Mucosa of rectum (tissue), 2 donors: ENCODE results near the gene B4GALNT3.
"Not testable (repeated sequence)": the region's sequence is repeated elsewhere in the genome, so short reads cannot be mapped to it uniquely, and the experiment has no call there.

Source experiments
- H3K27ac ChIP-seq, 2 donors: one replicate each; pipeline ENCODE4 v1.7.0; 2013; ENCODE audit warnings: inconsistent platforms in 2 of 2, low read depth in 2 of 2, low read length in 2 of 2
- H3K27me3 ChIP-seq, 2 donors: one replicate each; pipeline ENCODE4 v1.7.0; 2013; ENCODE audit warnings: low read length in 2 of 2; ENCODE audit not compliant: control insufficient read depth in 2 of 2, insufficient read depth in 2 of 2
- H3K36me3 ChIP-seq, 2 donors: one replicate each; pipeline ENCODE4 v1.7.0; 2013; ENCODE audit warnings: low read length in 2 of 2; ENCODE audit not compliant: control insufficient read depth in 2 of 2, insufficient read depth in 2 of 2
- H3K4me1 ChIP-seq, 2 donors: one replicate each; pipeline ENCODE4 v1.7.0; 2013; ENCODE audit warnings: low read length in 2 of 2, mild to moderate bottlenecking in 1 of 2; ENCODE audit not compliant: control insufficient read depth in 2 of 2, insufficient read depth in 2 of 2
- H3K4me3 ChIP-seq, 2 donors: one replicate each; pipeline ENCODE4 v1.7.0; 2013; ENCODE audit warnings: low read length in 2 of 2
- H3K9ac ChIP-seq, 2 donors: one replicate each; pipeline ENCODE4 v1.7.0; 2013; ENCODE audit warnings: low read length in 2 of 2, low read depth in 1 of 2, mild to moderate bottlenecking in 1 of 2
- H3K9me3 ChIP-seq, 2 donors: one replicate each; pipeline ENCODE4 v1.7.0; 2013; ENCODE audit warnings: low read length in 2 of 2; ENCODE audit not compliant: control insufficient read depth in 2 of 2
- donor health status: healthy.
- donor health status: Normal muscosa, but diverticular disease.

B4GALNT3 gene

DNA sequence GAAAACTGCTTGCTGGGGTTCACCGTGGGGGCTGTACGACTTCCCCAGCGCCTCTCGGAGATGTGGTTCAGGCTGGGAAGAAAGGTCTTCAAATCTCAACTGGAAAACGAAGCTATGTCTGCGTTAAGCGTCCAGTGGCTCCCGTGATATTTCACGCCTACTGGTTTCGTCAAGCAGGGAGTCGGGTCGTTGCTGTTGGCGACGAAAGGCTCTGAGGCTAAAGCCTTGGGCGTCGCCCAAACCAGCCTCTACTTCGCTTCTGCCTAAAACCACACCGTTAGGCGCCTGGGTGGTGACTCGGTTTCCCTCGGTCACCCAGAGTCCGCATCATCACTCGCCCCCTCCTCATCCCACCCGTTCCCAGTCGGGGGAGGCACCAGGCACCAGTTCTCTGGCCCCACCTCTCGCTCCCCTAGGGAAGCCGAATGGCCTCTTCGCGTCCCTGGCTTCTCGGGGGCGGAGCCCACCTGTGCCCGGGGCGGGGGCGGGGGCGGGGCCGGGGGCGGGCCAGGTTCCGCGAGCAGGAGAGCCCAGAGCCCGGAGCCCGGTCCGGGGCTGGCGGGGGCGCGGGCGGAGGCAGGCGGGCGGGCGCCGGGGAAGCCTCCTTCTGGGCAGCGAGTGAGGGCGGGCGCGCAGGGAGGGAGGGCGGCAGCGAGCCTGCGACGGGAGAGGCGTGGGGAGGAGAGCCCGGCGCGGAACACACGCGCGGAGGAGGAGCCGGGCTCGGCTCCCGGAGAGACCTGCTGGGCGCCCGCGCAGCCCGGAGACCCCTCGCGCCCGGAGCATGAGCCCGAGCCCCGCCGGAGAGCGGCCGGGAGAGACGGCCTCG lies at the start of gene B4GALNT3:
B4GALNT3 (plus strand) TSS at position 510 of the 829 bp plus-strand sequence. CDS start 438 bp downstream, outside the sequence.
- Histone ChIP-seq H3K9me3 (no peaks in the 10 kb centered on the region), H3K27me3 (no peaks in the 10 kb centered on the region), H3K36me3 (peaks cover 0 to 3% of the 10 kb centered on the region in 2 donors), H3K4me1 (peaks cover 8 to 30% of the 10 kb centered on the region in 2 donors), H3K4me3 (peak within 1 kb of the TSS; percentile 73 to 76), H3K27ac (peak within 1 kb of the TSS; percentile 52 to 79), H3K9ac (peak within 1 kb of the TSS; percentile 63 to 80)

DNA sequence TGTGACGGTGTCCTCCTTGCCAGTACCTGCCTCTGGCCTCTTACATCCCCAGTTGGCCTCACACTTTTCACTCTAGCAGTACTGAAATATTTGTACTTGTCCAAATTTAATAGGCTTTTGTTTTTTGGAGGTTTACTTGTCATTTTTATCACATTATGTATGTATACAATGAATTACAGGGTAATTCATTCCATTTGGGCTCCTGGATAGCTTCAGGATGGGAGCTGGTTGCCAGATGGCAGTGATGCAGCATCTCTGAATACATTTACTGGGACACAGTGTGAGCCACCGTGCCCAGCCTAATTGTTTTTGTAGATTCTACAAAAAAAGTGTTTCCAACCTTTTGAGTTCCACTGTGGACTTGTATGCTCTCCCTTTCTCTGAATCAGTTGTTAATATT lies 44.9 kb upstream of the B4GALNT3 start:
- no peak overlapping the region for H3K9ac ChIP-seq
- peaks cover 22 to 28% of the 10 kb centered on the region in 2 donors for H3K36me3 ChIP-seq
- H3K27ac ChIP-seq, result no peak overlapping the region
- no peak overlapping the region for H3K4me3 ChIP-seq
- H3K4me1 ChIP-seq, result no peaks in the 10 kb centered on the region
- no peaks in the 10 kb centered on the region for H3K27me3 ChIP-seq
- H3K9me3 ChIP-seq, result no peaks in the 10 kb centered on the region

DNA sequence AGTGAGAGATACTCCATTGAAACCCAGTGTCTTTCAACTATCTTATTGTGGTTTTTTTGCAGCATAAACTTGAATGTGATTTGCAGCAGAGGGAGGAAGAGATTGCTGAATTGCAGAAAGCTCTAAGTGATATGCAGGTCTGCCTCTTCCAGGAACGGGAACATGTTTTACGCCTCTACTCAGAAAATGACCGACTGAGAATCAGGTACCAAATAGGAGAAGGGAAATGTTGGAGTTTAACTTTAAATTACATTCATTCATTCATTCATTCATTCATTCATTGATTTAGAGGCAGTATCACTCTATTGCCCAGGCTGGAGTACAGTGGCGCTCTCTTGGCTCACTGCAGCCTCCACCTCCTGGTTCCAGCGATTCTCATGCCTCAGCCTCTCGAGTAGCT lies 41.3 kb upstream of the B4GALNT3 start:
- H3K27me3 ChIP-seq, result no peaks in the 10 kb centered on the region

DNA sequence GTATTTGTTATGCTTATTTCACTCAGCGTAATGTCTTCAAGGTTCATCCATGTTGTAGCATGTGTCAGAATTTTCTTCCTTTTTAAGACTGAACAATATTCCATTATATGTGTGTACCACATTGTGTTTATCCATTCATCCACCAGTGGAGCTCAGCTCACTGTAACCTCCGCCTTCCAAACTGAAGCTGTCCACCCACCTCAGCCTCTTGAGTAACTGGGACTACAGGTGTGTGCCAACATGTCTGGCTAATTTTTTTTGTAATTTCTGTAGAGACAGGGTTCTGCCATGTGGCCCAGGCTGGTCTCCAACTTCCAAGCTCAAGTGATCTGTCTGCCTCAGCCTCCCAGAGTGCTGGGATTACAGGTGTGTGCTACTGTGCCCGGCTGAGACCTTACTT lies 37.2 kb upstream of the B4GALNT3 start:
- H3K4me3 ChIP-seq, result no peak overlapping the region
- H3K9ac ChIP-seq, result no peak overlapping the region
- H3K9me3 ChIP-seq, result no peaks in the 10 kb centered on the region
- H3K27ac ChIP-seq, result no peak overlapping the region
- no peaks in the 10 kb centered on the region for H3K4me1 ChIP-seq
- no peaks in the 10 kb centered on the region for H3K27me3 ChIP-seq
- peaks cover 14 to 17% of the 10 kb centered on the region in 2 donors for H3K36me3 ChIP-seq

More for the DNA sequence above, 41.3 kb upstream of the B4GALNT3 start:
- H3K27ac ChIP-seq, result no peak overlapping the region
- H3K4me3 ChIP-seq, result no peak overlapping the region
- H3K9me3 ChIP-seq, result no peaks in the 10 kb centered on the region
- no peaks in the 10 kb centered on the region for H3K4me1 ChIP-seq
- no peak overlapping the region for H3K9ac ChIP-seq
- peaks cover 10 to 21% of the 10 kb centered on the region in 2 donors for H3K36me3 ChIP-seq

DNA sequence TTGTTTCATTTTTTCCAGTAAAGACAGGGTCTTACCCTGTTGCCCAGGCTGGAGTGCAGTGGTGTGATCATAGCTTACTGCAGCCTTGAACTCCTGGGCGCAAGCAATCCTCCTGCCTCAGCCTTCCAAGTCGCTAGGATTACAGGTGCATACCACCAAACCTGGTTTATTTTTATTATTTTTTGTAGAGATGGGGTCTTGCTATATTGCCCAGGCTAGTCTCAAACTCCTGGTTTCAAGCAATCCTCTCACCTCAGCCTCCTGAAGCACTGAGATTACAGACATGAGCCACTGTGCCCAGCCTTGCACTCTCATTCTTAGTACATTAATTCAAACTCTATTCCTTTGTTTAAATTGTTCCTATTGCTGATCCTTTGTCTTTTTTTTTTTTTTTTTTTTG lies 24.0 kb upstream of the B4GALNT3 start:
- peaks cover 13 to 17% of the 10 kb centered on the region in 2 donors for H3K36me3 ChIP-seq
- H3K4me3 ChIP-seq, H3K27me3 ChIP-seq, H3K27ac ChIP-seq, H3K9me3 ChIP-seq, H3K4me1 ChIP-seq, H3K9ac ChIP-seq: not testable (repeated sequence)

DNA sequence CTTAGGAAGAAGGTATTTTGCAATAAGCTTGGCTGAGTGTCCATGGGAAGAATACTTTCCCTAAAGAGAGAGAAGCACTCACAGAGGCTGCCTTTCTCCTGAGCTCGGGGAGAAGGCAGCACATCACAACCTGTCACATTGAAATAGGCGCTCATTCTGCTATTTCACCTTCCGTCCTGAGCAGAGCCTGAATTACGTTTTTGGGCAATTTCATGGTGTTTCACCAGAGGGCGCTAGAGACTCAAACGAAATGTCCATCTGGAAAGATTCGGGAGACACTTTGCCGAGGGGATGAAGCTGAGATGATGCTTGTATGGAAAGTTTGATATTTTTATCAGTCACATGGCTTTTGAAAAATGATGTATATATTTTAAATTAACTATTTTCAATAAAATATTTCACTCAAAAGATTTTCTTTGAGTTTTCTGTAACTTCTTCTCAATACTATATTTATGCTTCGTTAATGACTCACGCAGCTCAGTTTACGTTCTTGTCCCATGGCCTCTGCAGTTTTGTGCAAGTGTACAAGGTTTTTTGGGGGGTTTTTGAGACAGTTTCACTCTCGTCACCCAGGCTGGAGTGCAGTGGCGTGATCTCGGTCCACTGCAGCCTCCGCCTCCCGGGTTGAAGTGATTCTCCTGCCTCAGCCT lies 17.4 kb upstream of the B4GALNT3 start:
- H3K27me3 ChIP-seq, result no peaks in the 10 kb centered on the region
- no peaks in the 10 kb centered on the region for H3K9me3 ChIP-seq
- no peak overlapping the region for H3K4me3 ChIP-seq
- no peaks in the 10 kb centered on the region for H3K4me1 ChIP-seq
- H3K36me3 ChIP-seq, result no peaks in the 10 kb centered on the region
- no peak overlapping the region for H3K9ac ChIP-seq
- no peak overlapping the region for H3K27ac ChIP-seq

DNA sequence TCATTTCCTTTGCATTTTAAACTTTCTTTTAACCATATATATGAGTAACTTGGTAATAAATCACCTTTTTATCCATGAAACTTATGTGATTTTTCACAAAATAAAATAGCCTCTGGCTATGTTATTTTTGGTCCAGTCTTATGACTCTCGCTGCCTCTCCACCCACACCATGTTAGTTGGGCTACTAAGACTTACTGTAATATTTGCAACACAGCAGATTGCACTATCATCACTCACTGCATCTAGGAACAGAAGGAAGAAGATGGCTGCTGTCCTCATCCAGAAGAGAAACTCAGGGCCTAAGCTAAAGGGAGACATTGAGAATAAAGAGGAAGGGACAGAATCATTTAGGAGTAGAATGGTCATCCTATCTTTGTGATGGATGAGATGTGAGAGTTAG lies 12.6 kb upstream of the B4GALNT3 start:
- Histone ChIP-seq H3K9me3 (no peaks in the 10 kb centered on the region), H3K27ac (no peak overlapping the region), H3K4me3 (no peak overlapping the region), H3K4me1 (peaks cover 12 to 13% of the 10 kb centered on the region in 2 donors), H3K27me3 (no peaks in the 10 kb centered on the region), H3K36me3 (no peaks in the 10 kb centered on the region), H3K9ac (no peak overlapping the region)

DNA sequence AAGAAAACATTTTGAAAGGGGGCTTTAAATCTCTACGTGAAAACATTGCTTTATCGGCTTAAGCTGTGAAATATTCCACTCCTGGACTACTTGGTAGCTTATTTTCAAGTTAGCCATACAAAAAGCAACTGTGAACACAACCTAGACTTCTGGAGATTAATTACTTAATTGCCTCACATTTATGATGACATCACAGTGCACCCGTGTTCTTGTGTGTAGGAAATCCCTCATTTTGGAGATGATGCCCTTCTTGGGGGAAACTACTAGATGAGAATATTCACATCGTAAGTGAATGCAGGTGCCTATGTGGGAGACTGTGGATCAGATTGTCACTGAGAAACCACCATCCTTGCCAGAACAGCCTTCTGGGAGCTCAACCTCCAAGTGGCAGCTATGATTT lies 10.5 kb upstream of the B4GALNT3 start:
- Histone ChIP-seq H3K9ac (no peak overlapping the region), H3K9me3 (no peaks in the 10 kb centered on the region), H3K27me3 (no peaks in the 10 kb centered on the region), H3K4me3 (no peak overlapping the region), H3K27ac (no peak overlapping the region), H3K36me3 (no peaks in the 10 kb centered on the region), H3K4me1 (peaks cover 12 to 13% of the 10 kb centered on the region in 2 donors)

DNA sequence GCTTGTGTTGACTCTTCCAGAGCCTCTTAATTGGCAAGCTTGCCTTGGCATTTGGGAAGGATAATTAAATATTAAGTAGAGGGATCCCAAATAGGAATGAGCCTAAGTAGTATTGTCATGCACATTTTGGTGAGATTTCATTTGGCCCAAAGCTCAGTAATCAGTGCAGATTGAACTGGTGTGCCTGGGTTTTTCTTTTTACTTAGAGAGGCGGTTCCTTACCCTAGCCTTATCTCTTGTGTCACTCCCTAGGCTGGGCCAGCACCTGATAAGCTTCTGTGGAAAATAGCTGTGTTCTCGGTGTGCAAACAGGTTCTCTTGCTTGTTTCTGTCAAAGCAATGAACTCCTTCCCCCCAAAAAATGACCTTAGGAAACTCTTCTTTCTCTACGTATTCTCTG lies 9.3 kb upstream of the B4GALNT3 start:
- Histone ChIP-seq H3K9ac (no peak overlapping the region), H3K4me3 (no peak overlapping the region), H3K4me1 (peaks cover 12 to 13% of the 10 kb centered on the region in 2 donors), H3K27ac (peak overlapping the region; percentile 32 to 60), H3K27me3 (no peaks in the 10 kb centered on the region), H3K9me3 (no peaks in the 10 kb centered on the region), H3K36me3 (no peaks in the 10 kb centered on the region)

DNA sequence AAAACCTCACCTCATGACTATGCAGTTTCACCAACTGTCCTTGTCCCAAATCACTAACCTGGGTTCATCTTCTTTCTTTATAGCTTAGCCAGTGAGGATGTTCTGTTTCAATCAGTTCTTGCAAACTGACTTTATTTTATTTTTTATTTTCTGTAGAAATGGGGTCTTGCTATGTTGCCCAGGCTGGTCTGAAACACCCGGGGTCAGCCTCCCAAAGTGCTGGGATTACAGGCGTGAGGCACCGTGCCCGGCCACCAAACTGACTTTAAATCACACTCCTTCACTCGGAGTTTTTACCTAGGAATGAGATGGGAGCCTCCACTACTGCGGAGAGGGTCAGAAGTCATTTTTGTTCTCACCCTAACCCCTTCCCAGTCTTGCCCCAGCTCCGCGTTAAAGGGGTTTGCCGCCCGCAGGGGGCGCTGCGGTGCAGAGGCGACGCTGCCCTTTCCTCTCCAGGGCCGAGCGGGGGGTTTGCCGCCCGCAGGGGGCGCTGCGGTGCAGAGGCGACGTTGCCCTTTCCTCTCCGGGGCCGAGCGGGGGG lies 7.0 kb upstream of the B4GALNT3 start:
- peaks cover 12 to 13% of the 10 kb centered on the region in 2 donors for H3K4me1 ChIP-seq
- no peaks in the 10 kb centered on the region for H3K36me3 ChIP-seq
- H3K9ac ChIP-seq, result no peak overlapping the region
- H3K27ac ChIP-seq, result no peak overlapping the region
- H3K27me3 ChIP-seq, result no peaks in the 10 kb centered on the region
- H3K4me3 ChIP-seq, result no peak overlapping the region
- H3K9me3 ChIP-seq, result no peaks in the 10 kb centered on the region
